CD14-positive monocyte (primary cell): Measurements from ENCODE around the gene CIB2. TPM values are rescaled to one million over a fixed set of nuclear protein-coding genes. Genes with fewer than 3 reads are reported as not detected.

Source experiments
- DNase-seq, 3 donors: peaks; one replicate each; pipeline ENCODE4 v3.0.0-alpha.2; 2011 to 2022
- H2AFZ ChIP-seq: 2 replicates; pipeline ENCODE4 v1.6.0; 2012; ENCODE audit warnings: mild to moderate bottlenecking, low read depth, low read length, inconsistent platforms; ENCODE audit not compliant: insufficient read depth, poor library complexity, severe bottlenecking
- H3K27ac ChIP-seq, 2 donors: 1 replicate in 1 of 2; 2 replicates in 1 of 2; pipeline ENCODE4 v1.5.1; 2012 to 2013; ENCODE audit warnings: low read length in 2 of 2, control low read depth in 1 of 2, inconsistent platforms in 1 of 2, low read depth in 1 of 2, mild to moderate bottlenecking in 1 of 2
- H3K27me3 ChIP-seq, 2 donors: one replicate each; pipeline versions ENCODE4 v1.6.0 to v1.6.1; 2011 to 2013; ENCODE audit warnings: low read length in 2 of 2; ENCODE audit not compliant: control insufficient read depth in 2 of 2, insufficient read depth in 2 of 2
- H3K36me3 ChIP-seq, 2 donors: replicated peaks in 1 of 2; 1 replicate in 1 of 2; 2 replicates in 1 of 2; pipeline versions ENCODE4 v1.5.1 to v1.6.1; 2012 to 2013; ENCODE audit warnings: low read length in 2 of 2, control low read depth in 1 of 2, inconsistent platforms in 1 of 2, mild to moderate bottlenecking in 1 of 2; ENCODE audit not compliant: insufficient read depth in 2 of 2, control insufficient read depth in 1 of 2
- H3K4me1 ChIP-seq, 2 donors: 1 replicate in 1 of 2; 2 replicates in 1 of 2; pipeline versions ENCODE4 v1.5.1 to v1.6.1; 2012 to 2013; ENCODE audit warnings: low read length in 2 of 2, control low read depth in 1 of 2, inconsistent platforms in 1 of 2, mild to moderate bottlenecking in 1 of 2, moderate library complexity in 1 of 2; ENCODE audit not compliant: insufficient read depth in 2 of 2, control insufficient read depth in 1 of 2
- H3K4me2 ChIP-seq: replicated peaks from 2 replicates; pipeline ENCODE3; 2012; ENCODE audit warnings: low read length, moderate library complexity, mild to moderate bottlenecking; ENCODE audit not compliant: poor library complexity, severe bottlenecking; ENCODE audit errors: extremely low read depth
- H3K4me3 ChIP-seq, 3 experiments: fragments of 200-600 bp in 1 of 3; sonication (generic) in 1 of 3; replicated peaks in 1 of 3; 1 replicate in 2 of 3; 2 replicates in 1 of 3; pipeline ENCODE4 v1.5.1; 2011 to 2013; ENCODE audit warnings: low read length in 3 of 3, mild to moderate bottlenecking in 3 of 3, control low read depth in 2 of 3, low read depth in 2 of 3, inconsistent platforms in 1 of 3, moderate library complexity in 1 of 3
- H3K79me2 ChIP-seq: 2 replicates; pipeline ENCODE4 v1.6.0; 2012; ENCODE audit warnings: mild to moderate bottlenecking, control low read depth, inconsistent platforms, low read length, moderate library complexity; ENCODE audit not compliant: insufficient read depth
- H3K9ac ChIP-seq: 2 replicates; pipeline ENCODE4 v1.6.0; 2017; ENCODE audit warnings: low read length, mild to moderate bottlenecking; ENCODE audit not compliant: insufficient read depth, poor library complexity, severe bottlenecking
- H3K9me3 ChIP-seq, 2 donors: replicated peaks in 1 of 2; 1 replicate in 1 of 2; 2 replicates in 1 of 2; pipeline versions ENCODE4 v1.5.1 to v1.6.1; 2012 to 2013; ENCODE audit warnings: low read length in 2 of 2, control low read depth in 1 of 2; ENCODE audit not compliant: control insufficient read depth in 1 of 2, insufficient read depth in 1 of 2
- H4K20me1 ChIP-seq: 2 replicates; pipeline ENCODE4 v1.6.0; 2012; ENCODE audit warnings: mild to moderate bottlenecking, low read length, control low read depth, moderate library complexity; ENCODE audit not compliant: insufficient read depth
- H3K27ac Mint-ChIP-seq, 7 donors: one replicate each; pipeline ENCODE4 v1.8.0; 2020; ENCODE audit warnings: mild to moderate bottlenecking in 7 of 7, mixed read lengths in 7 of 7, moderate library complexity in 6 of 7, inconsistent platforms in 2 of 7
- H3K27me3 Mint-ChIP-seq, 3 donors: one replicate each; pipeline ENCODE4 v1.8.0; 2021 to 2022; ENCODE audit warnings: low read depth in 3 of 3, mild to moderate bottlenecking in 3 of 3, mixed read lengths in 3 of 3, moderate library complexity in 3 of 3, inconsistent platforms in 1 of 3
- H3K36me3 Mint-ChIP-seq, 2 donors: one replicate each; pipeline ENCODE4 v1.8.0; 2020; ENCODE audit warnings: mixed read lengths in 2 of 2, inconsistent platforms in 1 of 2, mild to moderate bottlenecking in 1 of 2
- H3K4me1 Mint-ChIP-seq: one replicate; pipeline ENCODE4 v1.8.0; 2020; ENCODE audit warnings: mild to moderate bottlenecking, mixed read lengths
- H3K4me3 Mint-ChIP-seq, 2 donors: one replicate each; pipeline ENCODE4 v1.8.0; 2020; ENCODE audit warnings: mild to moderate bottlenecking in 2 of 2, mixed read lengths in 2 of 2, moderate library complexity in 1 of 2
- H3K9me3 Mint-ChIP-seq, 7 donors: one replicate each; pipeline ENCODE4 v1.8.0; 2020 to 2022; ENCODE audit warnings: mixed read lengths in 7 of 7, mild to moderate bottlenecking in 6 of 7, moderate library complexity in 6 of 7, inconsistent platforms in 2 of 7
- CTCF ChIP-seq: fragments of 200-600 bp; IDR thresholded peaks from one replicate; pipeline ENCODE4 v1.8.0; 2022; ENCODE audit warnings: antibody characterized with exemption, mild to moderate bottlenecking
- WGBS: methylation state at CpG from one replicate; pipeline ENCODE4 v1.1.5; 2013; ENCODE audit warnings: missing lambda C conversion rate; ENCODE audit not compliant: insufficient coverage; 5-methylcytosine and 5-hydroxymethylcytosine counted together
- intact Hi-C, 2 donors: fragments of 100-400 bp; cut with micrococcal nuclease; formaldehyde crosslinking; loops; one replicate each; pipeline versions ENCODE4 v1.15.0 to v1.15.1; 2023
- polyA plus RNA-seq, 3 donors: library from polyadenylated mRNA; depleted of rRNA in 1 of 3; unstranded in 2 of 3; stranded (reverse) in 1 of 3; fragments of 300-500 nt in 2 of 3; fragments of >200 nt in 1 of 3; fragmentation: Illumina TruSeq in 2 of 3; gene quantifications; 1 replicate in 2 of 3; 2 replicates in 1 of 3; pipeline ENCODE4 v1.2.3, GENCODE V29; 2012 to 2021

CIB2 gene
- polyA plus RNA-seq, 3 donors = 0.43 to 0.75 (median 0.51) TPM

GRCh38 chr15:78075490-78076230 is 55.6 kb downstream of the CIB2 start:
- Histone ChIP-seq H2AFZ (no peak overlapping the region), H3K79me2 (peaks cover 72% of the 10 kb centered on the region), H3K27ac (peak overlapping the region; percentile 2 to 82), H4K20me1 (peaks cover 30% of the 10 kb centered on the region), H3K4me2 (peak overlapping the region; percentile 99), H3K9me3 (no peaks in the 10 kb centered on the region), H3K36me3 (no peaks in the 10 kb centered on the region), H3K4me3 (peak overlapping the region; percentile 83 to 97 (median 93)), H3K27me3 (no peaks in the 10 kb centered on the region), H3K4me1 (peaks cover 53 to 70% of the 10 kb centered on the region in 2 donors), H3K9ac (peak overlapping the region; percentile 78)
- H3K4me1 Mint-ChIP-seq = peaks cover 41% of the 10 kb centered on the region
- DNase-seq = no peak
- intact Hi-C loops = no loop called here
- peaks cover 0 to 2% (median 0%) of the 10 kb centered on the region in 7 donors for H3K9me3 Mint-ChIP-seq
- WGBS = 32% methylated on average over 3 of the region's 7 CpGs
- peaks cover 7 to 8% of the 10 kb centered on the region in 2 donors for H3K36me3 Mint-ChIP-seq
- peak overlapping the region in 4 of 7 donors; percentile 0 to 90 (median 57) for H3K27ac Mint-ChIP-seq
- no peaks in the 10 kb centered on the region for H3K27me3 Mint-ChIP-seq
- no peak for TF ChIP-seq CTCF
- peak overlapping the region; percentile 91 to 99 for H3K4me3 Mint-ChIP-seq

GRCh38 chr15:78073046-78073787 is 58.0 kb downstream of the CIB2 start:
- Mint-ChIP-seq H3K27me3 (no peaks in the 10 kb centered on the region), H3K4me1 (peaks cover 41% of the 10 kb centered on the region), H3K9me3 (peaks cover 0 to 2% (median 0%) of the 10 kb centered on the region in 7 donors), H3K4me3 (peak overlapping the region in 1 of 2 donors; percentile 66), H3K36me3 (peaks cover 7 to 8% of the 10 kb centered on the region in 2 donors), H3K27ac (peak overlapping the region in 5 of 7 donors; percentile 67 to 91 (median 70))
- Histone ChIP-seq H3K4me1 (peaks cover 77 to 94% of the 10 kb centered on the region in 2 donors), H3K27me3 (no peaks in the 10 kb centered on the region), H2AFZ (no peak overlapping the region), H3K9me3 (no peaks in the 10 kb centered on the region), H3K79me2 (peaks cover 96% of the 10 kb centered on the region), H4K20me1 (peaks cover 30% of the 10 kb centered on the region), H3K4me3 (peak overlapping the region in 1 of 3 experiments; percentile 56), H3K4me2 (peak overlapping the region; percentile 55), H3K27ac (peak overlapping the region in 1 of 2 donors; percentile 73), H3K36me3 (no peaks in the 10 kb centered on the region), H3K9ac (no peak overlapping the region)
- no peak for TF ChIP-seq CTCF
- intact Hi-C loops = loop anchor here in 1 of 2 donors (5.0 kb wide), 1 partner anchor 36 kb away; no protein-coding TSS in a partner anchor
- WGBS = 82% methylated on average over 2 of the region's 5 CpGs
- DNase-seq = no peak
